ENCODE results near the gene SEC31A. TPM values are rescaled to one million over a fixed set of nuclear protein-coding genes. Genes with fewer than 3 reads are reported as not detected.

Gene SEC31A
- total and polyA plus RNA-seq, 2 experiments from 2014 or later, result 91.0 to 98.8 TPM

- Histone ChIP-seq H4K20me1 (replicated peaks; ENCODE audit: insufficient read depth) (peaks cover 9% of the 10 kb centered on the region; the same call in 1 of the 2 replicates), H3K27me3 (ENCODE audit: insufficient read depth) (peaks cover 100% of the 10 kb centered on the region), H3K79me2 (replicated peaks; ENCODE audit: insufficient read depth) (no peaks in the 10 kb centered on the region), H3K27ac (ENCODE audit: low read depth) (no peak overlapping the region), H3K9me2 (ENCODE audit: insufficient read depth) (no peaks in the 10 kb centered on the region), H2AFZ (no peak overlapping the region), H3F3A (replicated peaks; ENCODE audit: low read depth) (peaks cover 3% of the 10 kb centered on the region; the same call in 1 of the 2 replicates), H3K4me2 (no peak overlapping the region), H3K4me3 (no peak overlapping the region), H3K36me3 (ENCODE audit: insufficient read depth) (no peaks in the 10 kb centered on the region), H3K4me1 (ENCODE audit: insufficient read depth) (peaks cover 7% of the 10 kb centered on the region)
- H3K4me1 Mint-ChIP-seq, result peaks cover 10% of the 10 kb centered on the region
- ATAC-seq (no peak), DNase-seq (ENCODE audit: low spot score) (no peak)
- peaks cover 49% of the 10 kb centered on the region for H3K27me3 Mint-ChIP-seq (ENCODE audit: insufficient read depth, low read depth, poor library complexity)
- TF ChIP-seq ZNF462 (CRISPR knock-in tag; IDR thresholded peaks at IDR 0.05) (no peak), JUNB (IDR thresholded peaks at IDR 0.05; ENCODE audit: unreplicated experiment) (no peak), REST (IDR thresholded peaks at IDR 0.05; ENCODE audit: unreplicated experiment) (no peak), EZH2 (IDR thresholded peaks at IDR 0.05; ENCODE audit: low read depth, unreplicated experiment) (no peak), CTCF (conservative IDR thresholded peaks at IDR 0.05; ENCODE audit: low read depth in 2 of 2) (no peak), EZH2phosphoT487 (IDR thresholded peaks at IDR 0.05; ENCODE audit: unreplicated experiment) (no peak), POLR2AphosphoS5 (IDR thresholded peaks at IDR 0.05; ENCODE audit: low read depth) (no peak), ZNF331 (CRISPR knock-in tag; IDR thresholded peaks at IDR 0.05; ENCODE audit: low read depth) (no peak), STAT1 (IDR thresholded peaks at IDR 0.05; ENCODE audit: unreplicated experiment) (no peak), NANOG (IDR thresholded peaks at IDR 0.05; ENCODE audit: borderline replicate concordance) (no peak), CREB1 (CRISPR knock-in tag; IDR thresholded peaks at IDR 0.05; ENCODE audit: low read depth) (no peak), ZNF114 (CRISPR knock-in tag; IDR thresholded peaks at IDR 0.05) (no peak), ETS1 (IDR thresholded peaks at IDR 0.05) (no peak)
- no peaks in the 10 kb centered on the region for H3K36me3 Mint-ChIP-seq (ENCODE audit: low read depth)
- no peaks in the 10 kb centered on the region for H3K9me3 Mint-ChIP-seq
- H3K27ac Mint-ChIP-seq, result no peak overlapping the region
- H3K4me3 Mint-ChIP-seq, result no peak overlapping the region
Measured at GRCh38 chr4:82802911-82803310, 88.0 kb downstream of the SEC31A start.

Data from GM23338 (cell line).